Liver (tissue), 3 donors: ENCODE results near the gene GNE.

ENCODE experiments used
- ATF3 ChIP-seq: IDR thresholded peaks from 2 replicates; pipeline ENCODE4 v1.6.1; 2016; ENCODE audit warnings: antibody characterized with exemption
- CTCF ChIP-seq: fragments of 150-350 bp; IDR thresholded peaks from 2 replicates; pipeline ENCODE4 v1.5.1; 2017; ENCODE audit warnings: improper control_type of control experiment, low read depth, low read length; ENCODE audit not compliant: missing input control
- HNF4G ChIP-seq: IDR thresholded peaks from 2 replicates; pipeline ENCODE4 v1.6.1; 2016; ENCODE audit warnings: antibody characterized with exemption
- MAX ChIP-seq: IDR thresholded peaks from 2 replicates; pipeline ENCODE4 v1.6.1; 2016; ENCODE audit warnings: antibody characterized with exemption
- RAD21 ChIP-seq, 2 donors: IDR thresholded peaks; 2 replicates each; pipeline ENCODE4 v1.6.1; 2016; ENCODE audit warnings: antibody characterized with exemption in 2 of 2, mild to moderate bottlenecking in 2 of 2
- REST ChIP-seq: IDR thresholded peaks from 2 replicates; pipeline ENCODE4 v1.6.1; 2016; ENCODE audit warnings: antibody characterized with exemption, mild to moderate bottlenecking
- RXRA ChIP-seq, 2 donors: IDR thresholded peaks; 2 replicates each; pipeline ENCODE4 v1.6.1; 2017 to 2018; ENCODE audit warnings: antibody characterized with exemption in 2 of 2, mild to moderate bottlenecking in 1 of 2
- TAF1 ChIP-seq: conservative IDR thresholded peaks from 2 replicates; pipeline ENCODE4 v1.6.1; 2016; ENCODE audit warnings: antibody characterized with exemption, mild to moderate bottlenecking
- donor health status: healthy.
- donor health status: healthy.

- TF ChIP-seq CTCF (no peak), RAD21 (IDR thresholded peaks at IDR 0.05) (no peak), RXRA (IDR thresholded peaks at IDR 0.05) (no peak), TAF1 (no peak), ATF3 (no peak), MAX (no peak), REST (no peak), HNF4G (no peak)
Measured at GRCh38 chr9:36275060-36275459, 16.8 kb upstream of the GNE start.
